T-helper 2 cell treated with Interferon-gamma antibody and Interleukin-4, amounts not matched to agents 100 ng/mL and 5 ng/mL, for 36 hours (primary cell): ENCODE results near the gene BIRC5. TPM values are rescaled to one million over a fixed set of nuclear protein-coding genes. Genes with fewer than 3 reads are reported as not detected.
"Not testable (repeated sequence)": the region's sequence is repeated elsewhere in the genome, so short reads cannot be mapped to it uniquely, and the experiment has no call there.

ENCODE experiments used
- intact Hi-C: fragments of 100-400 bp; cut with micrococcal nuclease; formaldehyde crosslinking; loops from one replicate; pipeline ENCODE4 v1.15.1; 2023
- total RNA-seq: library from RNA; stranded (reverse); gene quantifications from 2 replicates; pipeline ENCODE4 v1.2.3, GENCODE V29; 2022

The BIRC5 gene
- total RNA-seq, 1 donor from 2014 or later: 72.3 TPM

GRCh38 chr17:78223765-78224164, 9.7 kb downstream of the BIRC5 start:
- intact Hi-C loops: no loop called here

GRCh38 chr17:78224231-78225087, 10.4 kb downstream of the BIRC5 start:
- intact Hi-C loops: no loop called here

DNA sequence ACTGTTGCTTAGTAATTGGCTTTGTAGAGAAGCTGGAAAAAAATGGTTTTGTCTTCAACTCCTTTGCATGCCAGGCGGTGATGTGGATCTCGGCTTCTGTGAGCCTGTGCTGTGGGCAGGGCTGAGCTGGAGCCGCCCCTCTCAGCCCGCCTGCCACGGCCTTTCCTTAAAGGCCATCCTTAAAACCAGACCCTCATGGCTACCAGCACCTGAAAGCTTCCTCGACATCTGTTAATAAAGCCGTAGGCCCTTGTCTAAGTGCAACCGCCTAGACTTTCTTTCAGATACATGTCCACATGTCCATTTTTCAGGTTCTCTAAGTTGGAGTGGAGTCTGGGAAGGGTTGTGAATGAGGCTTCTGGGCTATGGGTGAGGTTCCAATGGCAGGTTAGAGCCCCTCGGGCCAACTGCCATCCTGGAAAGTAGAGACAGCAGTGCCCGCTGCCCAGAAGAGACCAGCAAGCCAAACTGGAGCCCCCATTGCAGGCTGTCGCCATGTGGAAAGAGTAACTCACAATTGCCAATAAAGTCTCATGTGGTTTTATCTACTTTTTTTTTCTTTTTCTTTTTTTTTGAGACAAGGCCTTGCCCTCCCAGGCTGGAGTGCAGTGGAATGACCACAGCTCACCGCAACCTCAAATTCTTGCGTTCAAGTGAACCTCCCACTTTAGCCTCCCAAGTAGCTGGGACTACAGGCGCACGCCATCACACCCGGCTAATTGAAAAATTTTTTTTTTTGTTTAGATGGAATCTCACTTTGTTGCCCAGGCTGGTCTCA, 11.2 kb downstream of the BIRC5 start:
- intact Hi-C loops: no loop called here

DNA sequence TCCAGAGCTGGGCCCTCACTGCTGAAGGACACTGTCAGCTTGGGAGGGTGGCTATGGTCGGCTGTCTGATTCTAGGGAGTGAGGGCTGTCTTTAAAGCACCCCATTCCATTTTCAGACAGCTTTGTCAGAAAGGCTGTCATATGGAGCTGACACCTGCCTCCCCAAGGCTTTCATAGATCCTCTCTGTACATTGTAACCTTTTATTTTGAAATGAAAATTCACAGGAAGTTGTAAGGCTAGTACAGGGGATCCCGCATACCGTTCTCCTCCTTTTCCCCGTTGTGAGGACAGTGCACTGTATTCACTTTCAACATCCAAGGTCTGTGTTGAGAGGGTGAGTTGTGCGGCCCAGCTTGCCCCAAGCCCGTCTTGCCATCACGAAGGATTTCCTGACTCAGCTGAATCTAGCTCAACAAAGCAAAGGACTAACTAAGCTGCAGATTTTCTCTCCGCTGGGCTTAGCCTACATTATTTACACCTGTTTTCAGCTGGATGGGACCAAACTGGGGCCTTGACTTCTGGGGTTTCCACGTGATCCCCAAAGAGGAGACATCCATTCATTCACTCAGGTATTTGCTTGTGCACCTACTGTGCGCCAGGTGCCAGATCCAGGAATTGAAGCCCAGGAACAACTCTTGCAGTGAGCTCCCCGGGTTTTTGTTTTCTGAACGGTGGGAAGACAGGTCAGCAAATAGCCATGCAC, 12.2 kb downstream of the BIRC5 start:
- intact Hi-C loops: no loop called here

DNA sequence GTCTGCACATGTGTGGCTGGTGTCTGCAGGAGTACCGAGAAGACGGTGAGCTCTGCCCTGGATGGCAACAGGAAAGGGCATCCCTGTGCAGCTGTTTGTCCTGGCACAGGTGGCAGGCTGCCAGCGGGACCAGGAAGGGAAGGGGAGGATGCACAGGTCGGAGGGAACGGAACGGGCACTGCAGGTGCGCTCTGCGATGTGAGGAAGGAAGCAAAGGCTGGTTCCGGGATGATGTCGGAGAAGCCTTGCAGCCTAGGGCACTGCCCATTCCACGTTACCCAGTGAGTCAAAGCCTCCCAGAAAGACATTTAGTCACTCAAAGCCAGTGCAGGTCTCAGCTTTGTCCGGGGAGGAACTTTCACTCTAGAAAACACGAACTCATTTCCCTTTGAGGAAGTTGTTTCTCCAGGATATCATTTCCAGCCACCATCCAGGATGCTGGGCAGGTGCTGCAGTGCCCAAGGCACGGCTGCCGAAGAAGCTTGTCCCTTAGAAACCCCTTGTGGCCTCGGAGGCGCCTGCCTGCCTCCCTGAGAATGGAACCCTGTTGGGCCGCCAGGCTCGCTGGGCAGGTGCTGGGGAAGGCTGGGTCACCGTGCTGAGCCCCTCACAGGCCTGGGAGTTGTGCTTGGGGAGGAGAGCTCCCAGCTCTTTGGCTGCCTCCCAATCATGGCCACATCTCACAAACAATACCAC, 12.9 kb downstream of the BIRC5 start:
- intact Hi-C loops: no loop called here

DNA sequence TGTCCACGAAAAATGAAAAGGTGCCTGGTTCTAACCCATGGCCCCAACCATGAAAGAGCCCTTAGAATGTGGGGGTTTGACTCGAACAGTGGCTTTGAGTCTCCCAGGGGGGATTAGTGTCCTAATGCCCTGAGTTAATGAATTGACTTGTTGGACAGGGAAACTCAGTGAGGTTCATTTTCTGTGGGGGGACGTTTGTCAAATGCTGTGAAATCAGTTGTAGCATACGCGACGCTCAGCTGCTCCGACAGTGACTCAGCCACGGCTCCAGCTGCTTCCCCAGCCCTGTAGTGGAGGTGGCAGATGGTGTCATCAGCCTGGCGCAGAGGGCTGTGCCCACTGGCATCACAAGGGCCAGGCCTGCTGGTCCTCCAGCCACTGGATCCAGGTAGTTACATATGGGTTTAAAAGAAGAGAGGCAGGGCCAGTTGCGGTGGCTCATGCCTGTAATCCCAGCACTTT, 13.4 kb downstream of the BIRC5 start:
- intact Hi-C loops: no loop called here

- intact Hi-C loops: no loop called here
Measured at GRCh38 chr17:78228176-78228575, 14.1 kb downstream of the BIRC5 start.

GRCh38 chr17:78230252-78230962, 16.4 kb downstream of the BIRC5 start:
- intact Hi-C loops: no loop called here

- intact Hi-C loops: no loop called here
Measured at GRCh38 chr17:78230996-78231935, 17.2 kb downstream of the BIRC5 start, which contains the start of gene TMEM235. TMEM235 (plus strand) TSS chr17:78231631; CDS start chr17:78232024, 393 bp downstream.

DNA sequence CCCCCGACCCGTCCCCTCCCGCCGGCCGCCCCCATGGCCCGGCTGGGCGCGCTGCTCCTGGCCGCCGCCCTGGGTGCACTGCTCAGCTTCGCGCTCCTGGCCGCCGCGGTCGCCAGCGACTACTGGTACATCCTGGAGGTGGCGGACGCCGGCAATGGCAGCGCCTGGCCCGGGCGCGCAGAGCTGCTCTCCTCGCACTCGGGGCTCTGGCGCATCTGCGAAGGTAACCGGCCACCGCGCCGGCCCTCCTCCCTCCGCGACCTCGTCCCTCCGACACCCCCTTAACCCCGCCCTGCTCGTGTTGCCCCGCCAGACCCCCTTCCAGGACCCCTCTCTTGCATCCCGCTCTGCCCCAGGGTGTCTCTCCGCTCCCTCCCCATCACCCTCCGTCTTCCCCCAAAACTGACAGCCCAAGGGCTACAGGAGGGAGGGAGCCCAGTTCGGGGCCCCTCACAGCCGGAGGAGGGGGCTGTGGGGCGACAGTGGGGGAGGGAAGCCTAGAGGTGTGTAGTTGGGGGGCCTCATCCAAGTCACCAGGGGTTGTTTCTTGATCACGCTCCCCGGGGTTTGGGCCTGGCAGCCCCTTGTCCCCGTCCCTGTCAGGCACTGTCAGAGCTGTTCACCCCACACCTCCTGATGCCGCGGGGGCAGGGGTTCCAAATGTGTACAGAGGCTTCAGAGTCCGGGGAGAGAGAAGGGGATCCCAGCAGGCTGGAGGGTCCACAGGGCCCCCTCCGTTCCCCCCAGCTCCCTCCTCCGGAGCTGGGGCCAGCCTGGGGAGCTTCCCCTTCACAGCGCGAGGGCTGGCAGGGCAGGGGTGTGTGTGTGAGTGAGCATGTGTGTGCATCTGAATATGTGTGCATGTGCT, 18.2 kb downstream of the BIRC5 start:
- intact Hi-C loops: no loop called here

GRCh38 chr17:78232859-78233173, 18.8 kb downstream of the BIRC5 start:
- intact Hi-C loops: no loop called here

DNA sequence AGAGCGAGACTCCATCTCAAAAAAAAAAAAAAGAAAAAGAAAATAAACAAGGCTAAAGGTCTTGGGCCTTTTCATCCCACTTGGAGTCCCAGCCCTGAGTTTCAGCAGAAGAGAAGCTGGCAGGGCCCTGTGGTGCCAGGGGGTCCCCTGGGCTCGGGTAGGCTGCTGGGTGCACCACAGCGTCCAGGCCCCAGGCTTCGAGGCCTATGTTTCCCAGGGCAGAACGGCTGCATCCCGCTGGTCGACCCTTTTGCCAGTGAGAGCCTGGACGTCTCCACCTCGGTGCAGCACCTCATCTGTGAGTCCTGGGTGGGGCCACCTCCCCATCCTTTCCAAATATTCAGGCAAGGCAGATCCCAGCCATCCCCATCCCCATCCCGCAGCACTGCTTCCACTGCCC, 19.6 kb downstream of the BIRC5 start:
- intact Hi-C loops: no loop called here

DNA sequence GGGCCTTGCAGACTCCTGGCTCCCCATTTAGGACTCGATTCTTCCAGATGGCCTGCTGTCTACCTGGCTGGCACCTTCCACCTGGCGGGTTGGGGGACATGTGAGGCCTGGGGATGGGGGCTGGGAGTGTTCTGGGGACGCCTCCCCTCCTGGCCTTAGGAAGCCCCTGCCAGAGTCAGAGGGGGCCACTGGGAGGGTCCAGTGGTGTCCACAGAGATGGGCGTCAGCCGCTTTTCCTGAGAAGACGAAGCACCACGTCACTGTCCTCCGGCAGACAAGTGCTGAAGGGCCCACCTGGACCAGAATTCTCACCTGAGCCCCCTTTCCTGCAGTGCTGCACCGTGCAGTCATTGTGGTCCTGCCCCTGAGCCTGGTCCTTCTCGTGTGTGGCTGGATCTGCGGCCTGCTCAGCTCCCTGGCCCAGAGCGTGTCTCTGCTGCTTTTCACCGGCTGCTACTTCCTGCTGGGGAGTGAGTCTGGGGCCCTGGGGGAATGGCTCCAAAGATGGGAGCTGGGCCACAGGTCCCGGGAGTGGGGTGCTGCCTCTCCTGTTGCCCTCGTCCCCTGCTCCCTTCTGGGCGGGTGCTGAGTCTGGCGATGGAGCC, 20.3 kb downstream of the BIRC5 start:
- intact Hi-C loops: no loop called here

DNA sequence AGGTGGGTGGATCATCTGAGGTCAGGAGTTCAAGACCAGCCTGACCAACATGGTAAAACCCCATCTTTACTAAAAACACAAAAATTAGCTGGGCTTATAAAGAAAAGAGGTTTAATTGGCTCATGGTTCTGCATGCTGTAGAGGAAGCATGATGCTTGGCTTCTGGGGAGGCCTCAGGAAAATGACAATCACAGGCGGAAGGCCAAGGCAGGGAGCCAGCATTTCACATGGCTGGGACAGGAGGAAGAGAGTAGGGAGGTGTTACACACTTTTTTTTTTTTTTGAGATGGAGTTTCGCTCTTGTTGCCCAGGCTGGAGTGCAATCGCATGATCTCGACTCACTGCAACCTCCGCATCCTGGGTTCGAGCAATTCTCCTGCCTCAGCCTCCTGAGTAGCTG, 21.0 kb downstream of the BIRC5 start:
- intact Hi-C loops: not testable (repeated sequence)

DNA sequence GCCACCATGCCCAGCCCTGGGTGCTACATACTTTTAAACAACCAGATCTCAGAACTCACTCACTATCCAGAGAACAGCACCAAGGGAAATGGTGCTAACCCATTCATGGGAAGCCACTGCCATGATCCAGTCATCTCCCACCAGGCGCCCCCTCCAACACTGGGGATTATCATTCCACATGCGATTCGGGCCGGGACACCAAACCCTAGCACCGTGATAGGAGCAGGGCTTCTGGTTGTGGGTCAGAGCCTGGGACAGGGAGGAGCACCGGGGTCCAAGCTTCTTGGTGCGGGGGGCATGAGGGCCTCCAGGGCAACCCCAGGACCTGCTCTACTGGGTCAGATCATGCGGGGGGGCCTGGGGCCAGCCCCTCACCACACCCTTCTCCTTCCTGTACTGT, 21.8 kb downstream of the BIRC5 start:
- intact Hi-C loops: no loop called here

GRCh38 chr17:78236362-78237127, 22.5 kb downstream of the BIRC5 start:
- intact Hi-C loops: no loop called here

DNA sequence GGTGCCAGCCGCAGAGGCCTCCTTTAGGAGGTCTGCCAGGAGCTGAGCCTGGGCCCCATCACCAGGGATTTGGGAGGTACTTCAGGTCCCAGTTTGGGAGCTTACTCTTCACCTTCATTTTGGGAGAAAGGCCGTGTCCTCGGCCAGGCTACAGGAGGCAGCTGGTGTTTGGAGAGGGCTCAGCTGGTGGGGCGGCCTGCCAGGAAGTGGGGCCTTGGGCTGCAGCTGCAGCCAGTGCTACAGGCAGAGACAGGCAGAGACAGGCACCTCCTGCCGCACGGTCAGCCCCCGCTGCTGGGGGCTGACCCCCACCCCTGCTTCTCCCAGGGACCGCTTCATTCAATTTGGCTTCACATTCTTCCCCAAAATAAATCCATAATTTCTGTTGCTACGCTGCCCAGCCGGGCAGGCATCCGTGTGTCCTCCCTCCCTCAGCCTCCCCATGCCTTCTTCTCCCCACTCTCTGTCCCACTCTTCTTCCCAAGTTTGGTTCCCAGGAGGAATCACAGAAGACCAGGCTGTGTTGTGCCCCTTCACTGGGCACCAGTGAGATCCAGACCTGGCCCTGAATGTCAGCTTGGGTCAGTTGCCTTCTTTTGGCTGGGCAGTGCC, 23.5 kb downstream of the BIRC5 start:
- intact Hi-C loops: no loop called here
